ENCODE measurements around the gene PKNOX2. TPM values are rescaled to one million over a fixed set of nuclear protein-coding genes. Genes with fewer than 3 reads are reported as not detected.

The PKNOX2 gene
- total RNA-seq, 1 experiment from 2014 or later = 3.7 TPM

DNA sequence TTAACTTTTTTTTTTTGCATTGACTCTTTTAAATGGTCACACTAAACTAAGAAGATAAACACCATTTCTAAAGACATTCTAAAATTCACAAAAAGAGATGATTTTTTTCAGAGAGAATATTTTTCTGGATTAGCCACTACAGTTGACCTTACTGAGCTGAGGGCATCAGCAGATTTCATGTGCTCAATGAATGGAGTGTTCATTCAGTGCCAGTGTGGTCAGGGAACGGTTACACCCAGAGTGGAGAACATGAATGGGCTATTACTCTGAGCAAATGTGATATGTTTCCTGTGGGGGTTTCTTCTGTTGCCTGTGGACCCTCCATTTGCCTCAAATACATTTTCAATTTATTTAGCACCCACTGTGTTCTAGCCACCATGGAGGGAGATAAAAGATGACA is 19.1 kb downstream of the PKNOX2 start:
- ATAC-seq = no peak

More for the DNA sequence above, 19.1 kb downstream of the PKNOX2 start:
- Mint-ChIP-seq H3K4me1 (peaks cover 24% of the 10 kb centered on the region), H3K27me3 (ENCODE audit: low read depth) (no peaks in the 10 kb centered on the region; the same call in none of the 2 replicates), H3K27ac (no peak overlapping the region), H3K4me3 (no peak overlapping the region), H3K9me3 (0 out of 2 replicates have a peak, but pooled peaks cover 5% of the 10 kb centered on the region), H3K36me3 (no peaks in the 10 kb centered on the region; the same call in 1 of the 2 replicates)
- no peak for DNase-seq (ENCODE audit: low spot score)
- TF ChIP-seq MYBL2 (CRISPR knock-in tag; IDR thresholded peaks at IDR 0.05) (no peak), TEAD1 (CRISPR knock-in tag; IDR thresholded peaks at IDR 0.05) (no peak), NR3C1 (CRISPR knock-in tag; conservative IDR thresholded peaks at IDR 0.05; ENCODE audit: low read depth) (no peak), NFATC4 (CRISPR knock-in tag; IDR thresholded peaks at IDR 0.05) (no peak), GRHL2 (CRISPR knock-in tag; IDR thresholded peaks at IDR 0.05; ENCODE audit: insufficient replicate concordance, severe bottlenecking) (no peak), ZNF416 (CRISPR knock-in tag; IDR thresholded peaks at IDR 0.05) (no peak), CREM (CRISPR knock-in tag; IDR thresholded peaks at IDR 0.05) (no peak), ZNF396 (CRISPR knock-in tag; IDR thresholded peaks at IDR 0.05; ENCODE audit: borderline replicate concordance) (no peak), JUN (CRISPR knock-in tag; IDR thresholded peaks at IDR 0.05) (no peak), JAZF1 (CRISPR knock-in tag; IDR thresholded peaks at IDR 0.05) (no peak), NFE2L1 (CRISPR knock-in tag; IDR thresholded peaks at IDR 0.05) (no peak), CREB1 (CRISPR knock-in tag; IDR thresholded peaks at IDR 0.05) (no peak), NR1H2 (CRISPR knock-in tag; IDR thresholded peaks at IDR 0.05) (no peak), IRF2 (CRISPR knock-in tag; IDR thresholded peaks at IDR 0.05; ENCODE audit: borderline replicate concordance, low read depth) (no peak), SMAD4 (CRISPR knock-in tag; IDR thresholded peaks at IDR 0.05) (no peak)
- TF ChIP-seq, protein P1, sequence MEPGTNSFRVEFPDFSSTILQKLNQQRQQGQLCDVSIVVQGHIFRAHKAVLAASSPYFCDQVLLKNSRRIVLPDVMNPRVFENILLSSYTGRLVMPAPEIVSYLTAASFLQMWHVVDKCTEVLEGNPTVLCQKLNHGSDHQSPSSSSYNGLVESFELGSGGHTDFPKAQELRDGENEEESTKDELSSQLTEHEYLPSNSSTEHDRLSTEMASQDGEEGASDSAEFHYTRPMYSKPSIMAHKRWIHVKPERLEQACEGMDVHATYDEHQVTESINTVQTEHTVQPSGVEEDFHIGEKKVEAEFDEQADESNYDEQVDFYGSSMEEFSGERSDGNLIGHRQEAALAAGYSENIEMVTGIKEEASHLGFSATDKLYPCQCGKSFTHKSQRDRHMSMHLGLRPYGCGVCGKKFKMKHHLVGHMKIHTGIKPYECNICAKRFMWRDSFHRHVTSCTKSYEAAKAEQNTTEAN (CRISPR knock-in tag; IDR thresholded peaks at IDR 0.05) = no peak
- TF ChIP-seq, protein P2, sequence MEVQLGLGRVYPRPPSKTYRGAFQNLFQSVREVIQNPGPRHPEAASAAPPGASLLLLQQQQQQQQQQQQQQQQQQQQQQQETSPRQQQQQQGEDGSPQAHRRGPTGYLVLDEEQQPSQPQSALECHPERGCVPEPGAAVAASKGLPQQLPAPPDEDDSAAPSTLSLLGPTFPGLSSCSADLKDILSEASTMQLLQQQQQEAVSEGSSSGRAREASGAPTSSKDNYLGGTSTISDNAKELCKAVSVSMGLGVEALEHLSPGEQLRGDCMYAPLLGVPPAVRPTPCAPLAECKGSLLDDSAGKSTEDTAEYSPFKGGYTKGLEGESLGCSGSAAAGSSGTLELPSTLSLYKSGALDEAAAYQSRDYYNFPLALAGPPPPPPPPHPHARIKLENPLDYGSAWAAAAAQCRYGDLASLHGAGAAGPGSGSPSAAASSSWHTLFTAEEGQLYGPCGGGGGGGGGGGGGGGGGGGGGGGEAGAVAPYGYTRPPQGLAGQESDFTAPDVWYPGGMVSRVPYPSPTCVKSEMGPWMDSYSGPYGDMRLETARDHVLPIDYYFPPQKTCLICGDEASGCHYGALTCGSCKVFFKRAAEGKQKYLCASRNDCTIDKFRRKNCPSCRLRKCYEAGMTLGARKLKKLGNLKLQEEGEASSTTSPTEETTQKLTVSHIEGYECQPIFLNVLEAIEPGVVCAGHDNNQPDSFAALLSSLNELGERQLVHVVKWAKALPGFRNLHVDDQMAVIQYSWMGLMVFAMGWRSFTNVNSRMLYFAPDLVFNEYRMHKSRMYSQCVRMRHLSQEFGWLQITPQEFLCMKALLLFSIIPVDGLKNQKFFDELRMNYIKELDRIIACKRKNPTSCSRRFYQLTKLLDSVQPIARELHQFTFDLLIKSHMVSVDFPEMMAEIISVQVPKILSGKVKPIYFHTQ (CRISPR knock-in tag; IDR thresholded peaks at IDR 0.05) = no peak
- TF ChIP-seq, protein P3, sequence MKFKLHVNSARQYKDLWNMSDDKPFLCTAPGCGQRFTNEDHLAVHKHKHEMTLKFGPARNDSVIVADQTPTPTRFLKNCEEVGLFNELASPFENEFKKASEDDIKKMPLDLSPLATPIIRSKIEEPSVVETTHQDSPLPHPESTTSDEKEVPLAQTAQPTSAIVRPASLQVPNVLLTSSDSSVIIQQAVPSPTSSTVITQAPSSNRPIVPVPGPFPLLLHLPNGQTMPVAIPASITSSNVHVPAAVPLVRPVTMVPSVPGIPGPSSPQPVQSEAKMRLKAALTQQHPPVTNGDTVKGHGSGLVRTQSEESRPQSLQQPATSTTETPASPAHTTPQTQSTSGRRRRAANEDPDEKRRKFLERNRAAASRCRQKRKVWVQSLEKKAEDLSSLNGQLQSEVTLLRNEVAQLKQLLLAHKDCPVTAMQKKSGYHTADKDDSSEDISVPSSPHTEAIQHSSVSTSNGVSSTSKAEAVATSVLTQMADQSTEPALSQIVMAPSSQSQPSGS (CRISPR knock-in tag; IDR thresholded peaks at IDR 0.05; ENCODE audit: borderline replicate concordance, low read depth) = no peak
- TF ChIP-seq, protein P4, sequence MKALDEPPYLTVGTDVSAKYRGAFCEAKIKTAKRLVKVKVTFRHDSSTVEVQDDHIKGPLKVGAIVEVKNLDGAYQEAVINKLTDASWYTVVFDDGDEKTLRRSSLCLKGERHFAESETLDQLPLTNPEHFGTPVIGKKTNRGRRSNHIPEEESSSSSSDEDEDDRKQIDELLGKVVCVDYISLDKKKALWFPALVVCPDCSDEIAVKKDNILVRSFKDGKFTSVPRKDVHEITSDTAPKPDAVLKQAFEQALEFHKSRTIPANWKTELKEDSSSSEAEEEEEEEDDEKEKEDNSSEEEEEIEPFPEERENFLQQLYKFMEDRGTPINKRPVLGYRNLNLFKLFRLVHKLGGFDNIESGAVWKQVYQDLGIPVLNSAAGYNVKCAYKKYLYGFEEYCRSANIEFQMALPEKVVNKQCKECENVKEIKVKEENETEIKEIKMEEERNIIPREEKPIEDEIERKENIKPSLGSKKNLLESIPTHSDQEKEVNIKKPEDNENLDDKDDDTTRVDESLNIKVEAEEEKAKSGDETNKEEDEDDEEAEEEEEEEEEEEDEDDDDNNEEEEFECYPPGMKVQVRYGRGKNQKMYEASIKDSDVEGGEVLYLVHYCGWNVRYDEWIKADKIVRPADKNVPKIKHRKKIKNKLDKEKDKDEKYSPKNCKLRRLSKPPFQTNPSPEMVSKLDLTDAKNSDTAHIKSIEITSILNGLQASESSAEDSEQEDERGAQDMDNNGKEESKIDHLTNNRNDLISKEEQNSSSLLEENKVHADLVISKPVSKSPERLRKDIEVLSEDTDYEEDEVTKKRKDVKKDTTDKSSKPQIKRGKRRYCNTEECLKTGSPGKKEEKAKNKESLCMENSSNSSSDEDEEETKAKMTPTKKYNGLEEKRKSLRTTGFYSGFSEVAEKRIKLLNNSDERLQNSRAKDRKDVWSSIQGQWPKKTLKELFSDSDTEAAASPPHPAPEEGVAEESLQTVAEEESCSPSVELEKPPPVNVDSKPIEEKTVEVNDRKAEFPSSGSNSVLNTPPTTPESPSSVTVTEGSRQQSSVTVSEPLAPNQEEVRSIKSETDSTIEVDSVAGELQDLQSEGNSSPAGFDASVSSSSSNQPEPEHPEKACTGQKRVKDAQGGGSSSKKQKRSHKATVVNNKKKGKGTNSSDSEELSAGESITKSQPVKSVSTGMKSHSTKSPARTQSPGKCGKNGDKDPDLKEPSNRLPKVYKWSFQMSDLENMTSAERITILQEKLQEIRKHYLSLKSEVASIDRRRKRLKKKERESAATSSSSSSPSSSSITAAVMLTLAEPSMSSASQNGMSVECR (CRISPR knock-in tag; IDR thresholded peaks at IDR 0.05; ENCODE audit: borderline replicate concordance) = no peak
- TF ChIP-seq, protein P5, sequence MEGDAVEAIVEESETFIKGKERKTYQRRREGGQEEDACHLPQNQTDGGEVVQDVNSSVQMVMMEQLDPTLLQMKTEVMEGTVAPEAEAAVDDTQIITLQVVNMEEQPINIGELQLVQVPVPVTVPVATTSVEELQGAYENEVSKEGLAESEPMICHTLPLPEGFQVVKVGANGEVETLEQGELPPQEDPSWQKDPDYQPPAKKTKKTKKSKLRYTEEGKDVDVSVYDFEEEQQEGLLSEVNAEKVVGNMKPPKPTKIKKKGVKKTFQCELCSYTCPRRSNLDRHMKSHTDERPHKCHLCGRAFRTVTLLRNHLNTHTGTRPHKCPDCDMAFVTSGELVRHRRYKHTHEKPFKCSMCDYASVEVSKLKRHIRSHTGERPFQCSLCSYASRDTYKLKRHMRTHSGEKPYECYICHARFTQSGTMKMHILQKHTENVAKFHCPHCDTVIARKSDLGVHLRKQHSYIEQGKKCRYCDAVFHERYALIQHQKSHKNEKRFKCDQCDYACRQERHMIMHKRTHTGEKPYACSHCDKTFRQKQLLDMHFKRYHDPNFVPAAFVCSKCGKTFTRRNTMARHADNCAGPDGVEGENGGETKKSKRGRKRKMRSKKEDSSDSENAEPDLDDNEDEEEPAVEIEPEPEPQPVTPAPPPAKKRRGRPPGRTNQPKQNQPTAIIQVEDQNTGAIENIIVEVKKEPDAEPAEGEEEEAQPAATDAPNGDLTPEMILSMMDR (IDR thresholded peaks at IDR 0.05) = no peak
- ChIA-PET POLR2A (no interaction called here), CTCF (no interaction called here)

Measured in WTC11 (cell line).